ENCODE data around the gene DCANP1. TPM values are rescaled to one million over a fixed set of nuclear protein-coding genes. Genes with fewer than 3 reads are reported as not detected.
A peak's percentile ranks its signal among the peaks of the same experiment; 100 is the strongest.

DCANP1 gene
- total and polyA plus RNA-seq, 3 donors from 2014 or later, result not detected

DNA sequence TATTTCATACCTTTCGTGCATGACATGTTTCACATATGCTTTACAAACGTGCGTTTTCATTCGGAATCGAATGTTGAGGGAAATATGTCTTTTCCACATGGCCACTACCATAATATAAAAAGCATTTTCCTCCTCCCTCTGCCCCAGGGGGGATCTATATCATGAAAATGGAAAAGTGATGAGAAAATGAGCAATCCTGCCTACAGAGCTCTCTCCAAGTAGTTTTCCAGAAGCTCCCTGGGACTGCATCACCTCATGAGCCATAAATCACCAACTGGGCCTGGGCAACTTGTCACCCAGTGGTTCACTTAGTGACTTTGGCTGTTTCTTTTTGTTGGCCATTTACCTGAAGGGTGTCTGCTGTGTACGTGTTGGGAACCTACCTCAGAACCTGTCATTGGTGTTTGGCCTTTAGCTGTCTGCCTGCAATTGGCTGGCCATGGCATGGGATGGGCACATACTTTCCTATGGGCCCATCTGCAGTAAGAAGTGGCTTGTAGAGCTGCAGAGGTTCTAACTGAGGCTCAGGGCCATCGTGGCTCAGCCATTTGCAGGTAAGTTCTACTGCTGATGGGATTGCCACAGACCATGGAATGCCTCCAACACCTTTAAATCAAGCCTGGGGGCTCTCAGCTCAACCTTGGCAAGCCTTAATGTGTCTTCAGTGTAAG is 14.5 kb upstream of the DCANP1 start:
- intact Hi-C loops (cut with DNase I; ENCODE audit: low total_unique reads), result no loop called here
- WGBS, 2 donors, result 87 to 94% methylated on average over 7 of the region's 7 CpGs
- Histone ChIP-seq H3K9me3 (no peaks in the 10 kb centered on the region), H3K4me3 (no peak overlapping the region), H3K27me3 (no peaks in the 10 kb centered on the region), H3K36me3 (ENCODE audit: low read depth, missing control alignments) (no peaks in the 10 kb centered on the region), H3K27ac (no peak overlapping the region), H3K4me1 (peaks cover 22% of the 10 kb centered on the region)
- no peak for TF ChIP-seq POLR2A (IDR thresholded peaks at IDR 0.05)
- TF ChIP-seq, protein P1, sequence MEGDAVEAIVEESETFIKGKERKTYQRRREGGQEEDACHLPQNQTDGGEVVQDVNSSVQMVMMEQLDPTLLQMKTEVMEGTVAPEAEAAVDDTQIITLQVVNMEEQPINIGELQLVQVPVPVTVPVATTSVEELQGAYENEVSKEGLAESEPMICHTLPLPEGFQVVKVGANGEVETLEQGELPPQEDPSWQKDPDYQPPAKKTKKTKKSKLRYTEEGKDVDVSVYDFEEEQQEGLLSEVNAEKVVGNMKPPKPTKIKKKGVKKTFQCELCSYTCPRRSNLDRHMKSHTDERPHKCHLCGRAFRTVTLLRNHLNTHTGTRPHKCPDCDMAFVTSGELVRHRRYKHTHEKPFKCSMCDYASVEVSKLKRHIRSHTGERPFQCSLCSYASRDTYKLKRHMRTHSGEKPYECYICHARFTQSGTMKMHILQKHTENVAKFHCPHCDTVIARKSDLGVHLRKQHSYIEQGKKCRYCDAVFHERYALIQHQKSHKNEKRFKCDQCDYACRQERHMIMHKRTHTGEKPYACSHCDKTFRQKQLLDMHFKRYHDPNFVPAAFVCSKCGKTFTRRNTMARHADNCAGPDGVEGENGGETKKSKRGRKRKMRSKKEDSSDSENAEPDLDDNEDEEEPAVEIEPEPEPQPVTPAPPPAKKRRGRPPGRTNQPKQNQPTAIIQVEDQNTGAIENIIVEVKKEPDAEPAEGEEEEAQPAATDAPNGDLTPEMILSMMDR (IDR thresholded peaks at IDR 0.05), result no peak
- DNase-seq, result no peak

DNA sequence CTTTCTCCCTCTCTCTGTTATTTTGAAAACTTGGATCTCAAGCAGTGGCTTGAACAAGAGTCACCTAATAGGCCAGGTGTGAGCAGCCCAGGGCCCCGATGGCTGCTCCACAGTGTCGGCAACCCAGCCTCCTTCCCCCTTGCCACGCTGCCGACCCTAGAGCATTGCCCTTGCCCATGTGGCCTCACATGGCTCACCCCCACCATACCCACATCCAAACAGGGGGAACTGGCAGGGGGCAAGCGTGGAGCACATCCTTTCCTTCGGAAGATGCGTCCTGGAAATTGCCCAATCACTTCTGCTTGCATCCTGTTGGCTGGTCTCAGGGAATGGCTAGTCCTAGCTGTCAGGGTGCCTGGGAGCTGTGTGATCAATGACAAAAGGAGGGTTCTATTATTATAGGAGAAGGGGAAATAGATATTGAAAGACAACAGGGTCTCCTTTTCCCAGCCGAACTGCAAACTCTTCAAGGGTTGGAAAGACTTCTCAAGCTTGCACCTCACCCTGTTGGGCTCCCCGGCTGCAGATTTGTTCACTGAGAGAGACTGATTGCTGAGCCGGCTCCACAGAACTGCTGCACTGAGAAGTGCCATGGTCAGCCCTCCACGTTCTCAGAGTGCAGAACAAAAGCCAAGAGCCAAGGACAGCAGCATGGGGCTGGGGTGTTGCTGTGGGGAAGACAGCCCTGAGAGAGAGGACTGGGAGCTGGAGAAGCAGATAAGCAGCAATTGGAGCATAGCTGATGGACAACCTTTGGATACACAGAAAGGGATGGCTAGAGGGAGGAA is 13.3 kb upstream of the DCANP1 start:
- no peaks in the 10 kb centered on the region for H3K27me3 ChIP-seq
- intact Hi-C loops (cut with DNase I; ENCODE audit: low total_unique reads), result no loop called here

DNA sequence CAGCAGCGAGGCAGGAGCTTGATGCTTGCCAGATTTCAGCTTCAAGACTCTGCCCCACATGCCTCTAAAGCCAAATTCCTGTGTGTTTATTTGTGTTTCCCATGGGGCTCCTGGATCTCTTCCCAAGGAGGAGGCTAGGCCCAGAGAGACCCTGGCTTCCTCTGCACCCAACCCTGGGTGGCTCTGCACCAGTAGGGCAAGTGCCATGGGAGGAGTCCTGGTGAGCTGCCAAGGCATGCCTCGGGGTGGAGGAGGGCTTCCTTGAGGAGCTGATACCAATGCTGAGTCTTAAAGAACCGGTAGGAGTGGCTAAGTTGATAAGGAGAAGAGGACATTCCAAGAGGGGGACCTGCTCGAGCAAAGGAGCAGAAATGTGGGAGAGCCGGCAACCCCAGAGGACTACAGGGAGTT is 11.8 kb upstream of the DCANP1 start:
- Histone ChIP-seq H3K4me1 (peaks cover 26% of the 10 kb centered on the region), H3K27me3 (no peaks in the 10 kb centered on the region), H3K27ac (no peak overlapping the region), H3K9me3 (no peaks in the 10 kb centered on the region), H3K4me3 (no peak overlapping the region), H3K36me3 (ENCODE audit: low read depth, missing control alignments) (no peaks in the 10 kb centered on the region)
- TF ChIP-seq, protein P1 (IDR thresholded peaks at IDR 0.05), result no peak
- TF ChIP-seq POLR2A (IDR thresholded peaks at IDR 0.05), result no peak
- intact Hi-C loops (cut with DNase I; ENCODE audit: low total_unique reads), result no loop called here
- peak; percentile 91 for DNase-seq
- WGBS, 2 donors, result 21 to 32% methylated on average over 5 of the region's 5 CpGs

More for the DNA sequence above, 13.3 kb upstream of the DCANP1 start:
- no peak for TF ChIP-seq POLR2A (IDR thresholded peaks at IDR 0.05)
- TF ChIP-seq, protein P1 (IDR thresholded peaks at IDR 0.05), result no peak
- no peaks in the 10 kb centered on the region for H3K36me3 ChIP-seq (ENCODE audit: low read depth, missing control alignments)
- no peak for DNase-seq
- no peak overlapping the region for H3K27ac ChIP-seq
- peaks cover 26% of the 10 kb centered on the region for H3K4me1 ChIP-seq
- no peaks in the 10 kb centered on the region for H3K9me3 ChIP-seq
- 71 to 75% methylated on average over 11 of the region's 11 CpGs for WGBS, 2 donors
- H3K4me3 ChIP-seq, result no peak overlapping the region

DNA sequence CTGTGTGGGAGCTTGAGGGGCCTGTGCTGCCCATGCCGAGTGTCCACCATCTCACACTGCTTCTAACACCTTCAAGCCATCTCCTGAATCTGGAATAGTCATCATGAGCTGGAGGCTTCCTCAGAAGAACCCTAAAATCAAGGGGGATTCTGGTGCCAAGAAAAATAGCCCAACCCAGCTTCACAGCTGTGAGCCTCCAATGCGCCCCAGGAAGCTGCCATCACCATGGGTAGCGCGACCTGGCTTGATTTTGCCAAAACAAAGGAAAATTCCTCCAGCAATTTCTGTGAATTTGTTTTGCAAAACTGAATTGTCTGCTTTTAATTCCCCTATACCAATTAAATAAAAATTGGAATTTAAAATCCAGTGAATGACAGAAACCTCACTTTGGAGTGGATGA is 11.2 kb upstream of the DCANP1 start:
- no peaks in the 10 kb centered on the region for H3K9me3 ChIP-seq
- no peak overlapping the region for H3K4me3 ChIP-seq
- 89 to 92% methylated on average over 4 of the region's 4 CpGs for WGBS, 2 donors
- intact Hi-C loops (cut with DNase I; ENCODE audit: low total_unique reads), result no loop called here
- no peaks in the 10 kb centered on the region for H3K27me3 ChIP-seq
- TF ChIP-seq, protein P1 (IDR thresholded peaks at IDR 0.05), result no peak
- TF ChIP-seq POLR2A (IDR thresholded peaks at IDR 0.05), result no peak
- no peaks in the 10 kb centered on the region for H3K36me3 ChIP-seq (ENCODE audit: low read depth, missing control alignments)
- peaks cover 26% of the 10 kb centered on the region for H3K4me1 ChIP-seq
- H3K27ac ChIP-seq, result no peak overlapping the region
- no peak for DNase-seq

Data from testis (tissue), 3 donors.